GM12801 (cell line): ENCODE results near the gene AHNAK.

ENCODE experiments used
- CTCF ChIP-seq: IDR thresholded peaks from one replicate; pipeline ENCODE4 v1.5.1; 2011; ENCODE audit warnings: control low read depth; ENCODE audit not compliant: insufficient read length; ENCODE audit errors: extremely low read depth

Gene AHNAK

GRCh38 chr11:62565100-62565802 lies 18.6 kb upstream of the AHNAK start:
- no peak for TF ChIP-seq CTCF

DNA sequence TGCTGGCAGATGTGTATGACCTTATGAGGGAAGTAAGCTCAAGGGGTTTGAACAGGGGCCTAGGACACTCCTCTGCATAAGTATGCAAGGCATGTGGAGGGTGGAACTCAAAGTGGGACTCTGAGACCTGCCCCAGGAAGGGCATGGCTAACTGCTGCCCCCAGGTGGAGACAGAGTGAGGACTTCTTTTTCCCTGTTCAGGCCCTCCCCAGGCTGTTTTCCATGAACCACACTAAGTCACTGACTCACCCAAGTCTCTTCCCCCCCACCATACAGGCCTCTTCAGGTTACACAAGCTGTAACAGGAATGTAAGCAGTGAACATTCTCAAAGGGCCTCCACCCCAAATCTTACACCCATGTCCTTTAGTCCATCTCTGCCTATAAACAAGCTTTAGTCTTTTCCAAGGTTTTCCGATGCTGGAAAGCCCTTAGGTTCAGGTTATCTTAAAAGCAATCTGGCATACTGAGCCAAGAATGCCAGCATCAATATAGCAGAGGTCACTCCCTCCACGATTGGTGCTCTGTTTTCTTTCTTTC lies 14.0 kb upstream of the AHNAK start:
- no peak for TF ChIP-seq CTCF

DNA sequence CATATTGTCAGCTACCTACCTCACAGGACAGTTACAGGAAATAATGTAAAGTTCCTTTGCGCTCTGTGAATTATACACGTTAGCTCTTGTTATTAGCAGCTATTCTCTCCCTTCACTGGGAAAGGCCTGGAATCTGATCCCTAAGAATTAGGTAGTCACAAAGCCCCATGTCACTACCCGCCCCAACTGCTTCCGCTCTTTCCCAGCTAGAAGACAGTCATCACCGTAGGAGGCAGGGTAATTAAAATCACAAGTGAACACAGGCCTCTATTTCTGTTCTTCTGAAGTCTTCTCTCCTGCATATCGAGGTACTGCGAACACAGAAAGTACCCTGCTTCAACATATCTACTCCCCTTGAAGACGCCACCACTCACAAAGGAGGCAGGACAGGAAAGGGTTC lies 12.6 kb upstream of the AHNAK start:
- no peak for TF ChIP-seq CTCF

DNA sequence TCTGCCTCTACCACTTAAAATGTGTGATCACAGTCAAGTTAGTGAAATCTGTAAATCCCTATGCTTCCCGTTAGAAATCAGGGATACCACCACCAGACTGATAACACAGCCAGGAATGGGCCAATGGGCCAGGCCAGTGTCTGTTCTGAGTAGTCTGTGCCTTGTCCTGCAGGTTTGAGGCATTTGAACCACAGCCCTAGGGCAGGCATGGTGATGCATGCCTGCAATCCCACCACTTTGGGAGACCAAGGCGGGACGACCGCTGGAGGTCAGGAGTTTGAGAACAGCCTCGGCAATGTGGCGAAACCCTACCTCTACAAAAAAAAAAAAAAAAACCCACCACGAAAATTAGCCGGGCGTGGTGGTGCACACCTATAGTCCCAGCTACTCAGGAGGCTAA lies 12.1 kb upstream of the AHNAK start:
- TF ChIP-seq CTCF = no peak

GRCh38 chr11:62556875-62557631 lies 10.4 kb upstream of the AHNAK start:
- TF ChIP-seq CTCF = no peak

DNA sequence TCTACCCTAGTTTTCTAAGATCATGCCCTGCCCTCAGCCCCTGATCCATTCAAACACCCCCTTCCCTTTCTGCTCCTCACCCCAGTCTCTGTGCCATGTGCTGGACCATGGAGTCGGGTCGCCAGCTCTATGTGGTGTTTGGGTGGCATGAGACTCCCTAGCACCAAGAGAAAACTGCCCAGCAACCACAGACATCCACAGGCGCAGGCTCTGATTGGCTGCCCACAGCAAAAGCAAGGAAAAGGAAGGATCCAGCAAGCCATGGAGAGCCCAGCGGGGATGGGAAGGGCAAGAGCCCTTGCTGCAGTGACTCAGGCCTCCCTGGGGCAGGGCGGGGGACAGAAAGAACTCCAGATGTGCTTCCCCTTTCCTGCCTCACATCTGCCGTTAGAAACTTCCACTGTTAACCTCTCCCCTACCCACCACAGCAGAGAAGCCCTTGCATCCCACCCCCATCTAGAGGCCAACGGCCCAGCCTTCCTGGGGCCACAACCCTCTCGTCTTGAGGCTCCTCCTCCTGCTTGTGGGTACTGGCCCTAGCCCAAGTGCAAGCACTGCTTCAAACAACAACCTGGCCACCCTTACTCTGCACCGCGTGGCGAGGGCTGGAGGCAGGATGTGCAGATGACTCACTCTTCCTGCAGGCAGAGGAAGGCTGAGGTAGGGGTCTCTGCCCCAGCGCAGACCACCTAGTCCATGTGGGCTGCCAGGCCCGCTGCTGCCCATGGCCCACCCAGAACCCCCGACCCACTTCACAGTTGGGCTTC lies 9.7 kb upstream of the AHNAK start:
- no peak for TF ChIP-seq CTCF

- no peak for TF ChIP-seq CTCF
Measured at GRCh38 chr11:62555464-62556107, 9.0 kb upstream of the AHNAK start.
